HG03432 (cell line): ENCODE measurements around the gene ERBB4.

Source experiments
- ATAC-seq: cut with Tn5 transposase; IDR thresholded peaks from one replicate; pipeline ENCODE4 v1.9.1; 2021; ENCODE audit warnings: mild to moderate bottlenecking, moderate library complexity; ENCODE audit not compliant: unreplicated experiment

Gene ERBB4

GRCh38 chr2:212441141-212441540, 97.5 kb downstream of the ERBB4 start:
- ATAC-seq = no peak

- ATAC-seq = no peak
Measured at GRCh38 chr2:212428681-212429478, 109.7 kb downstream of the ERBB4 start.

GRCh38 chr2:212427638-212428037, 111.0 kb downstream of the ERBB4 start:
- ATAC-seq = no peak

GRCh38 chr2:212426637-212427412, 111.8 kb downstream of the ERBB4 start:
- no peak for ATAC-seq

GRCh38 chr2:212424082-212424481, 114.5 kb downstream of the ERBB4 start:
- no peak for ATAC-seq

- ATAC-seq = no peak
Measured at GRCh38 chr2:212423089-212423488, 115.5 kb downstream of the ERBB4 start.

GRCh38 chr2:212421556-212422334, 116.9 kb downstream of the ERBB4 start:
- ATAC-seq = no peak

GRCh38 chr2:212416086-212416485, 122.5 kb downstream of the ERBB4 start:
- no peak for ATAC-seq

GRCh38 chr2:212414767-212415211, 123.8 kb downstream of the ERBB4 start:
- ATAC-seq = no peak

- no peak for ATAC-seq
Measured at GRCh38 chr2:212409560-212409959, 129.0 kb downstream of the ERBB4 start.

- ATAC-seq = no peak
Measured at GRCh38 chr2:212408524-212408923, 130.1 kb downstream of the ERBB4 start.

- no peak for ATAC-seq
Measured at GRCh38 chr2:212406716-212407115, 131.9 kb downstream of the ERBB4 start.

GRCh38 chr2:212402316-212402715, 136.3 kb downstream of the ERBB4 start:
- ATAC-seq = no peak

GRCh38 chr2:212398316-212398715, 140.3 kb downstream of the ERBB4 start:
- no peak for ATAC-seq

- no peak for ATAC-seq
Measured at GRCh38 chr2:212392544-212392943, 146.1 kb downstream of the ERBB4 start.

GRCh38 chr2:212392043-212392442, 146.6 kb downstream of the ERBB4 start:
- no peak for ATAC-seq

GRCh38 chr2:212387146-212387545, 151.5 kb downstream of the ERBB4 start:
- ATAC-seq = no peak

- no peak for ATAC-seq
Measured at GRCh38 chr2:212385241-212385640, 153.4 kb downstream of the ERBB4 start.

GRCh38 chr2:212384027-212384426, 154.6 kb downstream of the ERBB4 start:
- ATAC-seq = no peak

GRCh38 chr2:212381428-212382102, 157.0 kb downstream of the ERBB4 start:
- ATAC-seq = no peak

- no peak for ATAC-seq
Measured at GRCh38 chr2:212379103-212379502, 159.5 kb downstream of the ERBB4 start.
